Stimulated activated CD4-positive, alpha-beta T cell treated with anti-CD3 and anti-CD28 coated beads, Interleukin-15, amount 100 ng/mL, for 48 hours (primary cell): ENCODE data around the gene EEIG2.
"Not testable (repeated sequence)": the region's sequence is repeated elsewhere in the genome, so short reads cannot be mapped to it uniquely, and the experiment has no call there.

Source experiments
- DNase-seq, 2 donors: peaks; one replicate each; pipeline ENCODE4 v3.0.0-alpha.2; 2020; ENCODE audit warnings: low read depth in 2 of 2

EEIG2 gene

GRCh38 chr1:108547493-108547892 is 12.4 kb upstream of the EEIG2 start:
- DNase-seq: not testable (repeated sequence)

DNA sequence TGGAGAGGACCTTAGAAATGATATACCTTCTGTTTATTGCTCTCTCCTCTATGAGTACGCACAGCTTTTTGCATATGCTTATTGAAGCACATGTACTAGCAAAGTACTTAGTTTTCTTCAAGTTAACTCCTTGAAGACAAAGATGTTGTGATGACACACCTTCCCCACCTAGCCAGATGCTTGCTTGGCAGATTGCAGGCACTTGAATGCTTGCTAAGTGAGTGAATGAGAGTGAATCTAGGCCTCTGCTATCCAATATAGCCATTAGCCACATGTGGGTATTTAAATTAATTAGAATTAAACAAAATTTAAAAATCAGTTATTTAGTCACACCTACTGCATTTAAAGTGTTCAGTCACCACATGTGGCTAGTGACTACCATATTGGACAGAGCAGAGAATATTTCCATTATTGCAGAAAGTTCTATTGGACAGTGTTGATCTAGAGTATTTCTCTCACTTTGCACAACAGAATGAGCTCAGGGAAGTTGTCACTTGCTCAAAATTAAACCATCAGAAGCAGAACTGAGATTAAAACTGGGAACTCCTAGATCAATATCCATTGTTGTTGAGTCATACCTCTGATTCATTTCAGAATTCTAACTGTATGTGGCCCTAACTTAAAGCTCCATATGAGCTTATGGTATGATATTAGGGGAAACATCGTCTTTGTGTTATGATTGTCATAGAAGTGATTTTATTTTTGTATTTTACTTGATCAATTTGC is 8.6 kb upstream of the EEIG2 start:
- no peak for DNase-seq

DNA sequence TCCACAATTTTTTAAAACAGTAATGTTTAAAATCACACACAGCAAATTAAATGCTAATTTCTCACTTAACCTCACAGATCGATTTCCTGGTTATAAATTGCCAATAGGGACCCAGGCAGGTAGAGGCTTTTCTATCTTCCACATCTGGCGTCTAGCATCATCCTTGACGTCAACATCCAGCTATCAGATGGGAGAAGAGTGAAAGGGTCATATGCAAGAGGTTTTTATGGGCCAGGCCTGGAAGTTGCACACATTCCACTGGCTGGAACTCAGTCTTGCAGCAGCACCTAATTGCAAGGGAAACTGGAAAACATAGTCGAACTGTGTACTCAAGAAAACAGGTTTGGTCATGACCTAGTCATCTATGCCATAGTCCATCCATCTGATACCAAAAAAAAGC is 6.0 kb upstream of the EEIG2 start:
- no peak for DNase-seq

DNA sequence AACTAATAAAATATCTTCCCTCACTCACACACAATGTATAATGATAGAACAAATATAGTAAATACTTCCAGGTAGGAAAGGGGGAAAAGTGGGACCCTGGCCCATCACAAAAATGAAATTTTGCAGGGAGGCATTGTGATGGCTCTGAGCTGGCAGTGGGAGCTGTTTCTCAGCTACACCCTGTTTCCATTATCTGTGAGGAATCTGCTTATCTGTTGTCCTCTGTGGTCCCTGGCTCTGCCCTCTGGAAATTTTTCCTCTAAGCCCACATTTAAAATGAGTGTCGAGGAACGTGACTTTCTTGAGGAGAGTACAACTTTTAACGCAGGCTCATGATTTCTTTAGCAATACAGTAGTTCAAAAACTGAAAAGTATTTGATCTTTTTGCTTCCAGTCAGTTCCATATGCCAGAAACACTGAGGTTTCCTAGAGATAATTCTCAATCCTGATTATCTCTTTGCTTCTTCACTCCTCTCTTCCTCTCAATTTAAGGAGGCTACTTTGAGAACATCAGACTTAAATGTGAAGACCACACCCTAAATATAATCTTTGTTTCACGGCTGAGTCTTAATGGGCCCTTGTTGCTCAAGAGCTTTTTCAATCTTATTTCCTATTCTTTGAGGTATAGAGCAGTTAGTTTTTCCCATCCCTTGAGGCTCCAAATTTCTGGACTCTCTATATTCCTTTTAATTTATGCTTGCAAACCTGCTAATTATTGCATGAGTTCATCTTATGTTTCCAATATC is 5.0 kb upstream of the EEIG2 start:
- no peak for DNase-seq

GRCh38 chr1:108556066-108556465 is 3.8 kb upstream of the EEIG2 start:
- DNase-seq: no peak

DNA sequence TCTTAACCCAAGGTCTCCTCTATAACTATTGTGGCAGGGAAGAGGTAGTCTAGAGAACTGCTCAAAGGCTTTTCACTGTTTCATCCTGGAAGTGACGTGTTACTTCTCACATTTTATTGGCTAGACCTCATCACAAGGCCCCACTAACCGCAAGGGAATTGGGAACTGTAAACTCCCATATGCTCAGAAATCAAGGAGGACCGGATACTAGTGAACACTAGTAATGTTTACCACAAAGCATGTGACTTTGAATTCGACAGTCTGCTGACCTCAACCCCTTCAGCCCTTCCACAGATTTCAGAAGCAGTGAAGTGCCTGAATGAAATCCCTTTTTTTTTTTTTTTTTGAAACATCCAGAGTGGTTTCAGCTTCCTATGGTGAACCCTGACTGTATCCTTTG is 3.4 kb upstream of the EEIG2 start:
- no peak for DNase-seq

DNA sequence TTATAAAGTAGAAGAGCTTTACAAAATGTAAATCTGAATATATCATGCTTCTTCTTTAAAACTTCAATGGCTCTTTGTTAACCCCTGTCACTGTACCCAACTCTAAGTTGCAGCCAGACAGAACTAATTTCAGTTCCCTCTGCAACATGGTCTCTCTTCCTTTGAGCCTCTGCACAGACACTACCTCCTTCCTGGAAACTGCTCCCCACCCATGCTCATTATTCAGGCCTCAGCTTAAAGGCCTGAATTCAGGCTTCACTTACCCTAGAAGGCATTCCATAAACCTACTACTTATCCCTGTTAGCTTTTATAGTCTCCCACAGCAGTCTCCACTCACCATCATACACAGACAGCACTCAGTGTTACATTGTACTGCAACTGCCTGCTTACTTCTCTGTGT is 2.6 kb upstream of the EEIG2 start:
- DNase-seq: no peak

DNA sequence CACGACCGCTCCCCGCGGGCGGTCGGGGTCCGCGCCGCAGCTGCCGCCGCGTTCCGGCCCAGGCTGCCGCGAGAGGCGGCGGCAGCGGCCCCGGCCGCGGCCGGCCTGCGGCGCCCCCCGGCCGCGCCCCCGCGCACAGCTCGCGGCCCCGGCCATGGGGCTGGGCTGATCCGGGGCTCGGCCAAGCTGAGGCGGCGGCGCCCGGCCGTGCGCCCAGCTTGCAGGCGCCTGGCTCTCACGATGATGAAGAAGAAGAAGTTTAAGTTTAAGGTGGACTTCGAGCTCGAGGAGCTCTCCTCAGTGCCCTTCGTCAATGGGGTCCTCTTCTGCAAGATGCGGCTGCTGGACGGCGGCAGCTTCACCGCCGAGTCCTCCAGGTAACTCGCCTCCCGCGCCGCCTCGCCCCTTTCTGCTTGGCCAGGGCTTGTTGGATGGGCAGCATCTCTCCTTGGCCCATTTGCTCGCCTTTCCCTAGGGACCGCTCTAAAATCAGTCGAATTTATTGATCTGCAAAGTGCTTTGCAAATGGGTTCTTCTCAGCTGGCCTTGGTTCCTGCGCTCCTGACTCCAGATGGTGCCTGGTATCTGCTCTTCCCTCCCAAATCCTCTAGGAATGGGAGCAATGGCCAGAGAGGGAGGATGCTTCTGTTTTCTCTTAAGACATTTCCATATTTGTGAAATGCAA is 431 bp downstream of the EEIG2 start:
- no peak for DNase-seq

GRCh38 chr1:108560874-108561459 is 1.1 kb downstream of the EEIG2 start:
- DNase-seq: peak in 1 of 2 donors; percentile 17

GRCh38 chr1:108561689-108562326 is 1.9 kb downstream of the EEIG2 start:
- peak; percentile 71 to 74 for DNase-seq

DNA sequence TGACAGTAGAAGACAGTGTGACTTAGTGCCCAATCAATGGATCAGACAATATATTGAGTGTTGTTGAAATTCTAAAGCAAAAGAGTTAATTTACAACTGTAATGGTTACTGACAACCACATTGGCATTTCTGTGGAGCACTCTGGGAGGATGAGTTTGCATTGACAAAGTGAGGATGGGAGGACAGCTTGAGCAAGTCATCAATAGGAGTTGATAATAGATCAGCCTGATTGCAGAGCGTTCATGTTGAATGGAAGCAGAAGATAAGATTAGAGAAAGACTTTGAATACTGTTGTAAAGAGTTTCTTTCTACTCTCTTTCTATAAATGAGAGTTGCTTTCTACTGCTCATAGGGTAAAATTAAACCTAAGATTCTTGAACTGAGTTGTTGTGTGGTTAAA is 3.9 kb downstream of the EEIG2 start:
- DNase-seq: no peak

GRCh38 chr1:108565081-108565480 is 5.2 kb downstream of the EEIG2 start:
- DNase-seq: no peak

GRCh38 chr1:108565512-108565911 is 5.6 kb downstream of the EEIG2 start:
- no peak for DNase-seq

DNA sequence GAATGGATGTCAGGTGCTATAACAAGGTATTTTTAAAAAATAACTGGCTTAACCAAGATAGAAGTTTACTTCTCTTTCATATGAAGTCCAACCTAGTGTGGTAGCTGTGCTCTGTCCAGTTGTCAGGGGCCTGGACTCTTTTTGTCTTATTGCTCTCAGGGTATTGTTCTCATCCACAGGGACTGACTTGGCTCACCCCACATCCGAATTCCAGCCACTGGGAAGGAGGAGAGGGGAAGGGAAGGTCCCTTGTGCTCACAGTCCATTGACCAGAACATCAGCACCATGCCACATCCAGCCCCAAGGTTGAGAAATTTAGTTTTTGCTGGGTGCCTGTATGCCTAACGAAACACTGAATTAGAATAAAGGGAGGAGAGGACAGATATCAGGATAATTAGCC is 8.7 kb downstream of the EEIG2 start:
- DNase-seq: no peak

DNA sequence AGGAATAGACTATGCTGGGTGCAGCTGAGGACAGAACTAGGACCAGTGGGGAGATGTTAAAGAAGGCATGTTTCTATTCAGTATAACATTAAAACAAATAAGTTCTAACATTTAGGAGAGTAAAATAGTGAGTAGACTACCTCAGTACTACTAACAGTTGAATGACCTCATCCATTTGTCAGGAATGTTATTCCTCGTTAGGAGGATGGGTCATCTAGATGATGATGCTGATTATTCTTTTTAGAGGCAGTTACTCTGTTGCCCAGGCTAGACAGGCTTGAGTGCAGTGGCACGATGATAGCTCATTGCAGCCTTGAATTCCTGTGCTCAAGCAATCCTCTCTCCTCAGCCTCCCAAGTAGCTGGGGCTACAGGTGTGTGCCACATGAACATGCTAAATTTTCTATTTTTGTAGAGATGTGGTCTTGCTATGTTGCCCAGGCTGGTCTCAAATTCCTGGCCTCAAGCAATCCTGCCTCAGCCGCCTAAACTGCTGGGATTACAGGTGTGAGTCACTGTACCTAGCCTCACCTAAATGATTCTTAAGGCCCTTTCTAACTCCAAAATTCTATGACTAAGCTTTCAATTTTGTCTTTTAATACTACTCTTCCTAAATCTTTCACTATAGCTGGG is 9.3 kb downstream of the EEIG2 start:
- no peak for DNase-seq

- no peak for DNase-seq
These were observed 10.2 kb downstream of the EEIG2 start for GRCh38 chr1:108570128-108570527.

DNA sequence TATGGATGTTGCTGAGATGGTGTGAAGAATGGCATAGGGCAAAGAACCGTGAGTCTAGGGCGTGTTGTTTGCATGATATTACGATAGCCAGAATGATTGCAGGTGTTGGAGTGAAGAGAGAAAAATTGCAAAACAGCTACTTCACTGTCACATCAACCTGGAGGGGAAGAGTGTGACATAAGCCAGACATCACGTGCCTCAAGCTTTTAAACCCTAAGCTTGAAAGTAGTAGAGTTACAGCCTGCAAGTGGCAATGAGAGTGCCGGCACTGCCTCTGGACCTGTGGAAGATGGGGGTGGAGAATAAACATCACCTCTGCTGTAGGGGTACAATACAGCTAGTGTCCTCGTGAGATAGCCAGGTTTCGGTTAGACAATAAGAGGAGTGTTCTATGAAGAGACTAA is 11.1 kb downstream of the EEIG2 start:
- DNase-seq: no peak

DNA sequence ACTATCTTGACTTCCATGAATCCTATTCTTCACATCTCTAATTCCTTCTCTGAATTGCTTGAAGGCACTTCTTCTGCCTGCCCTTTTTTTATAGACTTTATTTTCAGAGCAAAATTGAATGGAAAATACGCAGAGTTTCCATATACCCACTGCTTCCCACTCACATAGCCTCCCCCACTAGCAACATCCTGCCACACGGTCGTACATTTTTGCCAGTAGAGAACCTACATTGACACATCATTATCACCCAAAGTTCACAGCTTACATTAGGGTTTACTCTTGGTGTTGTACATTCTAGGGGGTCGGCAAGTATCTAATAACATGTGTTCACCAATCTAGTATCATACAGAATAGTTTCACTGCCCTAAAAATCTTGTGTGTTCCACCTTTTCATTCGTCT is 12.3 kb downstream of the EEIG2 start:
- no peak for DNase-seq

GRCh38 chr1:108573183-108573582 is 13.3 kb downstream of the EEIG2 start:
- DNase-seq: no peak

- DNase-seq: no peak
These were observed 14.1 kb downstream of the EEIG2 start for GRCh38 chr1:108574008-108574407.

GRCh38 chr1:108575375-108575774 is 15.5 kb downstream of the EEIG2 start:
- DNase-seq: no peak
